Activated naive CD4-positive, alpha-beta T cell treated with anti-CD3 and anti-CD28 coated beads for 36 hours (primary cell): ENCODE data around the gene SIVA1. TPM values are rescaled to one million over a fixed set of nuclear protein-coding genes. Genes with fewer than 3 reads are reported as not detected.

Source experiments
- CTCF ChIA-PET: fragments of 350-600 bp; sonication (Branson Sonifier 250); formaldehyde crosslinking; loops from one replicate; lab custom pipeline; 2021; ENCODE audit warnings: antibody characterized with exemption; lab: Charles Lee
- DNase-seq: peaks from one replicate; pipeline ENCODE4 v3.0.0-alpha.2; 2020
- H3K27ac Mint-ChIP-seq: one replicate; pipeline ENCODE4 v1.8.0; 2021; ENCODE audit warnings: mild to moderate bottlenecking, mixed read lengths
- H3K27me3 Mint-ChIP-seq: one replicate; pipeline ENCODE4 v1.8.0; 2021; ENCODE audit warnings: low read depth, mixed read lengths
- H3K36me3 Mint-ChIP-seq: one replicate; pipeline ENCODE4 v1.8.0; 2021; ENCODE audit warnings: low read depth, mixed read lengths
- H3K4me1 Mint-ChIP-seq: one replicate; pipeline ENCODE4 v1.8.0; 2021; ENCODE audit warnings: low read depth, mixed read lengths
- H3K4me3 Mint-ChIP-seq: one replicate; pipeline ENCODE4 v1.8.0; 2021; ENCODE audit warnings: mild to moderate bottlenecking, moderate library complexity, mixed read lengths
- H3K9me3 Mint-ChIP-seq: one replicate; pipeline ENCODE4 v1.8.0; 2021; ENCODE audit warnings: mixed read lengths
- intact Hi-C: fragments of 100-400 bp; cut with micrococcal nuclease; formaldehyde crosslinking; loops from one replicate; pipeline ENCODE4 v1.15.1; 2023
- total RNA-seq, 2 experiments: library from RNA; stranded (reverse); gene quantifications; one replicate each; pipeline ENCODE4 v1.2.3, GENCODE V29; 2021

SIVA1 gene
- total RNA-seq, 2 experiments from 2014 or later, result 86.1 to 92.7 TPM

DNA sequence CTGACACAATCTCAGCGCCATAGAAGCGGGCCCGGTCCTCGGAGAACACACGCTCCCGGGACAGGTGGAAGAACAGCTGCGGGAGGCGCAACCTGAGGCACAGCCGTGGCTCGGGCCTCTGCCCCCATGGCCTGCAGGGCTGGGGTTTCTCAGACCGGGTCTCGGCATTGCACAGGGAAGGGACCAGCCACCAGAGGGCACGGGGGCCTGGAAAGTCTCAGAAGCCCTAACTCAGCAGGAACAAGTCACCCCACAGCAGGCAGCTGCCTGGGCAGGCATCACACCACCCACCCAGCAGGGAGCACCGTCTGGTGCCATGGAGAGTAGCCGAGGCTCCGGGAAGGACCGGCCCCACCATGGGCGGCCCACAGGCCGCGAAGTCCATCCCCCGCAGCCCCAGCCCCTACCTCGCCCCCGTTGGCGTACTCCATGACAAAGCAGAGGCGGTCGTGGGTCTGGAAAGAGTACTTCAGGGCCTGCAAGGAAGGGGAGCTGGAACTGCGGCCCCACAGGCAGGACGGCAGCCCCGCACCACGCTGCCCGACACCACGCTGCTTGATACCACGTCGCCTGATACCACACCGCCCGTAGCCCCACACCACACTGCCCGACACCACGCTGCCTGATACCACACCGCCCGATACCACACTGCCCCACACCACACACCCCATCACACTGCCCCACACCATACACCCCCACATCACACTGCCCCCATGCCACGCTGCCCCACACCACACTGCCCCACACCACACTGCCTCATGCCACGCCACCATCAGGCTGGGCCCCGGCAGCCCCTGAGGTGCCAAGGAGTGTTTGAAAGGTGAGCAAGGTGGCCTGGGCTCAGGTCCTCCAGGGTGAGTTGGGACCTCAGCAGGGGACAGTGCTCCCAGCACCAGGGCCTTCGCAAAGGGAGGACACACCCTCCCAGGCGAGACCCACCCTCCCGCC lies 20.8 kb downstream of the SIVA1 start:
- CTCF ChIA-PET, result interaction anchor here (0.6 kb wide), 1 partner anchor 15 kb away, joined by 3 read pairs; no protein-coding TSS in a partner anchor
- no peak for DNase-seq
- intact Hi-C loops, result no loop called here
- H3K27ac Mint-ChIP-seq, result no peak overlapping the region
- H3K9me3 Mint-ChIP-seq, result peaks cover 4% of the 10 kb centered on the region
- H3K4me1 Mint-ChIP-seq, result peaks cover 6% of the 10 kb centered on the region
- H3K4me3 Mint-ChIP-seq, result no peak overlapping the region
- peaks cover 22% of the 10 kb centered on the region for H3K36me3 Mint-ChIP-seq
- H3K27me3 Mint-ChIP-seq, result no peaks in the 10 kb centered on the region

DNA sequence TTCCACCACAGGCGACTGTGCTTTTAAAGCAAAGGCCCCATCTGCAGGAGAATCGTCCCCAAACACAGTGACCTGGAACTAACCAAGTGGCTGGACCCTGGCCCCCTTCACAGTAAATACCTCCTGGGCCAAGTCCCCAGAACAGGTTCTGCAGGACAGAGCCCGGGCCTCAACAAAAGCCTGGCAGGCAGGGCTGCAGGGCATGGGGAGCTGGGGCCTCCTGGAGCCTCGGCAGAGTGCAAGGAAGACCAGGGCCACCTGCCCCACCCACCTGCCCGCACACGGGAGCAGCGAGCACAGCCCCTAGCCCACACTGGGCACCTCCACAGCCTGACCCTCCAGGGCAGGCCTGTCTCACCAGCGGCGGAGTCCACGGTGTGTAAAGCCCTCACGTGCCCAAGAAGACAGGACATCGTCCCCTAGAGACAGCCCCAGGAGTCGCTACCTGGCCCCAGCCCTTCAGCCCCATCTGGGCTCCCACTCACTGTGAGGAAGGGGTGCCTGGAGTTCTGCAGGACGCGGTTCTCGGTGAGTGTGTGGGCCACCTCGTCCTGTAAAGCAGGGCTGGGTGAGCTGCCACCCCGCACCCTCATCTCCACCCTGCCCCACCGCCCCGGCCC lies 21.6 kb downstream of the SIVA1 start:
- Mint-ChIP-seq H3K4me1 (peaks cover 1% of the 10 kb centered on the region), H3K27me3 (no peaks in the 10 kb centered on the region), H3K4me3 (no peak overlapping the region), H3K36me3 (peaks cover 20% of the 10 kb centered on the region), H3K9me3 (peaks cover 4% of the 10 kb centered on the region), H3K27ac (no peak overlapping the region)
- intact Hi-C loops, result no loop called here
- CTCF ChIA-PET, result interaction anchor here (0.6 kb wide), 1 partner anchor 15 kb away, joined by 3 read pairs; no protein-coding TSS in a partner anchor
- no peak for DNase-seq

DNA sequence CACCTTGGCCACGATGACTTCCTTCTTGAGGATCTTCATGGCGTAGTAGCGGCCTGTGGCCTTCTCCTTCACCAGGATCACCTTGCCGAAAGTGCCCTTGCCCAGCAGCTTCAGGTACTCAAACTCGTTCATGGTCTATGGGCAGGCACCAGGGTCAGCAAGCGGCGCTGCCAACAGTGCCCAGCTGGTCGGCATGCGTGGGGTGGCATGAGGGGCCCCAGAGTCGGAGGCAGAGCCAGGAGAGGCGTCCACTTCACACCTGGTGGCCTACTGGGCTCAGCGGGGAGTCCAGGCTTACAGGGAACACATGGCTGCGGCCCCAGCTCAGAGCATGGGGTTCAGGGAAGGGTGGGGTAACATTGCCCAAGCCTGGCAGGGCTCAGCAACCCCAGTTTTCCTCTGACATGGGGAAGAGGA lies 22.1 kb downstream of the SIVA1 start:
- Mint-ChIP-seq H3K36me3 (peaks cover 20% of the 10 kb centered on the region), H3K9me3 (peaks cover 4% of the 10 kb centered on the region), H3K4me1 (no peaks in the 10 kb centered on the region), H3K27ac (no peak overlapping the region), H3K27me3 (no peaks in the 10 kb centered on the region), H3K4me3 (no peak overlapping the region)
- no peak for DNase-seq
- CTCF ChIA-PET, result no interaction called here
- intact Hi-C loops, result no loop called here

DNA sequence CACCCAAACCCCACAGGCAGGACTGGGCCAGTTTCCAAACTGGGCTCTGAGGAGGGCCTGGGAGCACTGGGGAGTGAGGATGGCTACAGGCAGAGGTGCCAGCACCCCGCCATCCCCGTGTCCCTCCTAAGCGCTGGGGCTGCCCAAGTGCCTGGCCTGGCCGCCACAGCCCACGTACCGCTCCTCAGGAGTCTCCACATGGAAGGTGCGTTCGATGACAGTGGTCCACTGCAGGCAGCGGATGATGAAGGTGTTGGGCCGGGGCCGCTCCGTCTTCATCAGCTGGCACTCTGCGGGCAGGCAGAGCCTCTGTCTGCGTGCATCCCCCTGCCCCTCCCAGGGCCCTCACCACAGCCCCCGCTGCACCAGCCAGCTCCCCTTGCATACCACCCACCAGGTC lies 23.5 kb downstream of the SIVA1 start:
- CTCF ChIA-PET, result interaction anchor here (1.5 kb wide), 1 partner anchor 51 kb away, joined by 3 read pairs; no protein-coding TSS in a partner anchor
- peaks cover 11% of the 10 kb centered on the region for H3K36me3 Mint-ChIP-seq
- intact Hi-C loops, result no loop called here
- no peak for DNase-seq
- no peaks in the 10 kb centered on the region for H3K9me3 Mint-ChIP-seq
- H3K27me3 Mint-ChIP-seq, result no peaks in the 10 kb centered on the region
- no peak overlapping the region for H3K4me3 Mint-ChIP-seq
- H3K27ac Mint-ChIP-seq, result no peak overlapping the region
- no peaks in the 10 kb centered on the region for H3K4me1 Mint-ChIP-seq

DNA sequence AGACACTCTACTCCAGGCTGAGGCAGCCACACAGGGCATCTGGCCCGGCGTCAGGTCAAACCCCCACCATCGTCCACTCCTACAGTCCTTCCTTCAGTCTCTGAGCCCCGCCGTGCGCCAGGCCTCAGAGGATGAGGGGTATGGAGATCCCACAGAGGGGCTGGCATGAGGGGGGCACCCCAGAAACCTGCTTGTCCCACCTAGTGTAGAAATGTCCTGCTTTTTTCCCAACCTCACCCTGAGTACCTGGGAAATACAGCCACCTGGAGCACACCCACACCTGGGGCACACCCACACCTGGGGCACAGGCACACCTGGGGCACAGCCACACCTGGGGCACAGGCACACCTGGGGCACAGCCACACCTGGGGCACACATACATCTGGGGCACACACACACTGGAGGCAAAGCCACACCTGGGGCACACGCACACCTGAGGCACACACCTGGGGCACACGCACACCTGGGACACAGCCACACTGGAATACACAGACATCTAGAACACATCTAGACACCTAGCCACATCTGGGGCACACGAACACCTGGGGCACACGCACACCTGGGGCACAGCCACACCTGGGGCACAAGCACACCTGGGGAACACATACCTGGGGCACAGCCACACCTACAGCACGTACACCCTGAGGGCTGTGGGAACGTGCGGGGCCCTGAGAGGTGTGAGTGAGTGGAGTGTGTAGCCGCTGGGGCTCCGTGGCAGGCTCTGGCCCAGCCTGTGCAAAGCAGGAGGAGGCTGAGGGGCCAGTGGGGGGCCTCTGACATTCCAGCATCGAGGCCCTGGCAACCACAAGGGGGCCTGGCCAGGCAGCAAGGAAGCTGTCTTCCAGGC lies 24.2 kb downstream of the SIVA1 start:
- Mint-ChIP-seq H3K9me3 (no peaks in the 10 kb centered on the region), H3K27ac (no peak overlapping the region), H3K27me3 (no peaks in the 10 kb centered on the region), H3K4me1 (no peaks in the 10 kb centered on the region), H3K4me3 (no peak overlapping the region), H3K36me3 (peaks cover 5% of the 10 kb centered on the region)
- intact Hi-C loops, result no loop called here
- CTCF ChIA-PET, result interaction anchor here (0.9 to 1.5 kb wide), 2 partner anchors 9 to 50 kb away, joined by 3 read pairs; no protein-coding TSS in a partner anchor
- no peak for DNase-seq

DNA sequence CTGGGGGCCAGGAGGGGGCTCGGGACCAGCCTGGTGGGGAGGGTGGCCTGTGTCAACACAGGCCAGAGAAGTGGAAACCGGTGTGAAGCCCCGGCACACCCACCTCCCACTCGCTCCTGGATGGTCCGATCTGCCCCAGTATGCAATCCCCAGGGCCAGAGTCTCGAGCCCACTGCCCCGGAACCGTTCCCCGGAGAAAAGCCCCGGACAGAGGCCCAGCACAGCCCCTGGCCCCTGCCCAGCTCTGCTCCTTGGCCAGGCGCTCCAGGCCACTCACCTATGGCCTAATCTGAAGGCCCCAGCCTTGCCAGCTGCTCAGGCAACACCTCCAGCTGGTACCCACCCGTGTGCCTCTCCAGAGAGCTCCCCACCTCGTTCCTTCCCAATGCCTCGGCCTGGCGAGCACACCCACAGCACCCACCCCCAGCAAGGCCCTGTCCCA lies 24.9 kb downstream of the SIVA1 start:
- Mint-ChIP-seq H3K4me1 (no peaks in the 10 kb centered on the region), H3K27me3 (no peaks in the 10 kb centered on the region), H3K4me3 (no peak overlapping the region), H3K9me3 (no peaks in the 10 kb centered on the region), H3K27ac (no peak overlapping the region), H3K36me3 (peaks cover 4% of the 10 kb centered on the region)
- intact Hi-C loops, result no loop called here
- CTCF ChIA-PET, result interaction anchor here (0.9 kb wide), 1 partner anchor 9 kb away, joined by 3 read pairs; no protein-coding TSS in a partner anchor
- DNase-seq, result no peak

DNA sequence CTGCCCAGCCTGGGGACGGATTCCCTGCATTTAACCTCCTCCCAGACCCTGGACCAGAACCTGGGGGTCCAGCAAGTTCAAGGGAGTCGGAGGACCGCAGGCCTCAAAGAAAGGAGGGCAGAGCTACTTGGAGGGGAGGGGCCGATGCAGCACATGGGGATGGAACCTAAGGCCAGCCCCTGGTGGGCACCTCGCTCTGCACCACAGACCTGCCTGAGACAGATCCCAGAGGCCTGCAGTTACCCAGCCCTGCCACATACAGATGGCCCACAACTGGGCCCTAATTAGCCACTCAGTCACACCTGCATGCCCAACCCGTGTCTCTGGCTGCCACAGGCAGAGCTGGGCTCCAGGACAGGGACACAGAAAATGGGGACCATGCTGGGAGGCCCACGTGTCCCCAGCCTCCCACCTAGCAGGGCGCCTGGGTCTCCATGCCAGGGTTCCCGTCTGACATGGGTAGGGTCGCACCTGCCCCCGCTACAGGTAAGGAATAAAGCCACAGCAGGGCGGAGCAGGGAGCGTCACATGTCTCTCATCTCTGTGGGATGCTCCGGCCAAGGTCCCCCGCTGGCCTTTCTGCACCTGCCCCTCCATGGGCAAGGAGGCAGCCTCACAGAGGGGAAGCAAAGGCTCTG lies 25.9 kb downstream of the SIVA1 start:
- Mint-ChIP-seq H3K9me3 (no peaks in the 10 kb centered on the region), H3K4me3 (no peak overlapping the region), H3K27ac (no peak overlapping the region), H3K27me3 (no peaks in the 10 kb centered on the region), H3K36me3 (peaks cover 4% of the 10 kb centered on the region), H3K4me1 (no peaks in the 10 kb centered on the region)
- CTCF ChIA-PET, result no interaction called here
- intact Hi-C loops, result no loop called here
- DNase-seq, result no peak

DNA sequence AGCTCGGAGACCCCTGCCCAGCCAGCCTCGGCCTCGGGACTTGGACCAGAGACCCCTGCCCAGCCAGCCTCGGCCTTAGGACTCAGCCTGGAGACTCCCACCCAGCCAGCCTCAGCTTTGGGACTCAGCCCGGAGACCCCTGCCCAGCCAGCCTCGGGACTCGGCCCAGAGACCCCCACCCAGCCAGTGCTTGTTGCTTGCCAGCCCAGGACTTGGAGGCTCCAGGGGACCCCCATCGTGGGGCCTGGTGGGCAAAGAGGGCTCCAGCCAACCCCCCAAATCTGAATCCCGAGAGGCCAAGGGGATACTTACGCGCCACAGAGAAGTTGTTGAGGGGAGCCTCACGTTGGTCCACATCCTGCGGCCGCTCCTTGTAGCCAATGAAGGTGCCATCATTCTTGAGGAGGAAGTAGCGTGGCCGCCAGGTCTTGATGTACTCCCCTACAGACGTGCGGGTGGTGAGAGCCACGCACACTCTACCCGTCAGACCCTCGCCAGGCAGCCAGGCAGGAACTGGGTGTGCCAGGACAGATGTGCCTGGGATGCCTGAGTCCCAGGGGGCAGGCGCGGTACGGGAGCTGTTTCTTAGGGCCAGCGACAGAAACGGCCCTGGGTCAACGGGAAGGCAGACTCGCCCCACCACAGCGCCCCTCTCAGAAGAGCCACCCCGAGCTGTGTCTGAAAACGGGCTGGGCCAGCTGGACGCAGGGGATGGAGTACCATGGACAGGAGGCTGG lies 27.0 kb downstream of the SIVA1 start:
- Mint-ChIP-seq H3K27ac (no peak overlapping the region), H3K27me3 (no peaks in the 10 kb centered on the region), H3K36me3 (peaks cover 4% of the 10 kb centered on the region), H3K4me1 (no peaks in the 10 kb centered on the region), H3K9me3 (no peaks in the 10 kb centered on the region), H3K4me3 (no peak overlapping the region)
- DNase-seq, result no peak
- intact Hi-C loops, result no loop called here
- CTCF ChIA-PET, result no interaction called here

DNA sequence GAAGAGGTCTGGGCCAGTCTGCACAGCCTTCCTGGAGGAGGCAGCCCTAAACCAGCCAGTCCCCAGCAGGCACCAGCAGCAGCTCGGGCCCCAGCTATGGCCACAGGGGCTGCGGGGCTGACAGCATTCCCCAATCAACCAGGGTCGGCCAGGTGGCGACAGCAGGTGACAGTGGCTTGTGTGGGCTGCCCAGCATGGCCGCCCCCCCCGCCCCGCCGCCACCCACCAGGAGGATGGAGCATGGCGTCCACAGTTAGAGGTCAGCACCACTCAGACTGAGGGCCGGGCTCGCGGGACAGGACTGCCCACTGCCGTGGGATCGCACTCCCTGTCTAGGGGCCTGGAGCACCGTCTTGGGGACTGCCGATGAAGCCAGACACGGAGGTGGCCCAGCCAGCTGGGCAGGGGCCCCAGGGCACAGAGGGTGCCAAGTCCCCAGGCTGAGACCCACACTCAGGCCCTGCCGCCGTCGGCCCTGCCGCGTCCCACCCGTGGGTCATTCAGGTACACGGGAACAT lies 27.6 kb downstream of the SIVA1 start:
- intact Hi-C loops, result no loop called here
- Mint-ChIP-seq H3K36me3 (peaks cover 4% of the 10 kb centered on the region), H3K4me3 (no peak overlapping the region), H3K27me3 (no peaks in the 10 kb centered on the region), H3K27ac (no peak overlapping the region), H3K9me3 (no peaks in the 10 kb centered on the region), H3K4me1 (no peaks in the 10 kb centered on the region)
- CTCF ChIA-PET, result interaction anchor here (1.3 kb wide), 1 partner anchor 10 kb away, joined by 3 read pairs; no protein-coding TSS in a partner anchor
- DNase-seq, result no peak

DNA sequence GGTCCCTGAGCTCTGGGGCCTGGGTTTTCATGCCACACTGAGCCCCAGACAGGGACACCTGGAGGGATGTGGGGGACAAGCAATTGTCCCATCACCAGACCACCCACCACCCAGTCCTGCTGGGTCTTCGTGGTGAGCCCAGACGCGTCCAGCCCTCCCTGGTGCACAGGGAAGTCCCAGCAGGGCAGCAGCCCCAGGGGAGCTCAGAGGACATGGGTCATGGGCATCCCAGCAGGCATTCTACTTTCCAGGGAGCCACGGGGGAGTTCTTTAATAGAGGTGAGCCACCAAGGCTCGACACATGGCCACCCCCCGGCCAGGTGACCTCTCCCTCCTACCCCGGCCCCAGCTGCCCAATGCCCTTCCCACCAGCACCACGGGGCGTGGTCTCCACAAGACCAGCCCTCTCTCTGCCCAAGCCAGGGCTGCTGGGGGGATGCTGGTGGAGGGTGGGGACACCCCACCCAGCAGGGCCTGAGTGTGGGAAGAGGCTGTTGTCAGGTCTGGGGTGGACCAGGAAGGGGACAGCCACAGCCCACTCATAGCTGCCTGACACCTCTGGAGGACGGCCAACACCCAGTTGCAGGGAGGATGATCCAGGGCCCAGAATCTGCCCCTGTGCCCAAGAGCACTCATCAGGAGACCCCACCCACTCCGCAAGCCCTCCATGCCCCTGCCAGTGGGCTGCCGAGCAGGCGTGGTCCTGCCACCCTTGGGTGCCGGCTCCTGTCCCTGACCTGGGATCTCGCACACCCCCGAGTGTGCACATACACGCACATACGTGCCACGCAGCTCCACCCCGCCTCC lies 28.5 kb downstream of the SIVA1 start:
- intact Hi-C loops, result no loop called here
- no peaks in the 10 kb centered on the region for H3K9me3 Mint-ChIP-seq
- no peak overlapping the region for H3K4me3 Mint-ChIP-seq
- peaks cover 3% of the 10 kb centered on the region for H3K36me3 Mint-ChIP-seq
- H3K27me3 Mint-ChIP-seq, result no peaks in the 10 kb centered on the region
- H3K4me1 Mint-ChIP-seq, result peaks cover 2% of the 10 kb centered on the region
- H3K27ac Mint-ChIP-seq, result no peak overlapping the region
- DNase-seq, result no peak
- CTCF ChIA-PET, result interaction anchor here (1.3 kb wide), 1 partner anchor 11 kb away, joined by 3 read pairs; no protein-coding TSS in a partner anchor
